Measurements from ENCODE around the gene SYNGR3.
"Not testable (repeated sequence)": the region's sequence is repeated elsewhere in the genome, so short reads cannot be mapped to it uniquely, and the experiment has no call there.

SYNGR3 gene, protein sequence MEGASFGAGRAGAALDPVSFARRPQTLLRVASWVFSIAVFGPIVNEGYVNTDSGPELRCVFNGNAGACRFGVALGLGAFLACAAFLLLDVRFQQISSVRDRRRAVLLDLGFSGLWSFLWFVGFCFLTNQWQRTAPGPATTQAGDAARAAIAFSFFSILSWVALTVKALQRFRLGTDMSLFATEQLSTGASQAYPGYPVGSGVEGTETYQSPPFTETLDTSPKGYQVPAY

DNA sequence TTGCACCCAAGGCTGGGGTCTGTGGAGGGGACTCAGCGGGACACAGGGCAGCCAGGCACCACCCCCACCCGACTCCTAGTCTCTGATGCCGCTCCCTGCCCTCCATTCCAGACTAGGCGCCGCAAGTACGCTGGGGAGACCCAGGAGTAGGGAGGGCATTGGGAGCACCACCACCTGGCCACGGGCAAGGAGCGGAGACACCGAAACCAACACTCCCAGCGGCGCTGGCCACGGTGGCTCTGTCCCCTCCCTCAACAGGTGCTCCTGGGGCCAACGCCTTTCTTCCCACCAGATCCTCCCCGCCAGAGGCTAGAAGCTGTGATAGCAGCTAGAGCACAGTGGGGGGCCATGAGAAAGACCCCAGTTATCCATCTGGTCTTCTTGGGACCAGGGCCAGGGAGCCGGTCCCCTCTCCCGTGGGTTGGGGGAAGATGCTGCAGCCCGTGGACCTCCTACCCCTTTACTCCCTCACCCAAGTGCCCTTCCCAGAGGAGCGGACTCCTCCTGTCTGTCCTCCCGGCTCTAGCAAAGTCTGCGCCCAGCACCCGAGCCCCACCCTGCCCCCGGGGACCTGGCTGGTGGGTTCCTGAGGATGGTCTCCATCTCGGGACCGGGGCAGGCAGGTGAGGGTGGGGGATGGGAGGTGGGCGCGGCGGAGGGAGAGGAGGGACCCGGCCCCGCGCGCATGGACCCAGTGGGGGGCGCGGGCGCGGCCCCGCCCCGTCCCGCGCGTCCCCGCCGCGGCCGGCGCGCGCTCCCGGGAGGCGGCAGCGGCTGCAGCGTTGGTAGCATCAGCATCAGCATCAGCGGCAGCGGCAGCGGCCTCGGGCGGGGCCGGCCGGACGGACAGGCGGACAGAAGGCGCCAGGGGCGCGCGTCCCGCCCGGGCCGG is at the start of gene SYNGR3:
SYNGR3 (plus strand) TSS at position 762 of the 892 bp plus-strand sequence. CDS start 133 bp downstream, outside the sequence.
- DNase-seq (ENCODE audit: low read depth in 2 of 2): no peak

DNA sequence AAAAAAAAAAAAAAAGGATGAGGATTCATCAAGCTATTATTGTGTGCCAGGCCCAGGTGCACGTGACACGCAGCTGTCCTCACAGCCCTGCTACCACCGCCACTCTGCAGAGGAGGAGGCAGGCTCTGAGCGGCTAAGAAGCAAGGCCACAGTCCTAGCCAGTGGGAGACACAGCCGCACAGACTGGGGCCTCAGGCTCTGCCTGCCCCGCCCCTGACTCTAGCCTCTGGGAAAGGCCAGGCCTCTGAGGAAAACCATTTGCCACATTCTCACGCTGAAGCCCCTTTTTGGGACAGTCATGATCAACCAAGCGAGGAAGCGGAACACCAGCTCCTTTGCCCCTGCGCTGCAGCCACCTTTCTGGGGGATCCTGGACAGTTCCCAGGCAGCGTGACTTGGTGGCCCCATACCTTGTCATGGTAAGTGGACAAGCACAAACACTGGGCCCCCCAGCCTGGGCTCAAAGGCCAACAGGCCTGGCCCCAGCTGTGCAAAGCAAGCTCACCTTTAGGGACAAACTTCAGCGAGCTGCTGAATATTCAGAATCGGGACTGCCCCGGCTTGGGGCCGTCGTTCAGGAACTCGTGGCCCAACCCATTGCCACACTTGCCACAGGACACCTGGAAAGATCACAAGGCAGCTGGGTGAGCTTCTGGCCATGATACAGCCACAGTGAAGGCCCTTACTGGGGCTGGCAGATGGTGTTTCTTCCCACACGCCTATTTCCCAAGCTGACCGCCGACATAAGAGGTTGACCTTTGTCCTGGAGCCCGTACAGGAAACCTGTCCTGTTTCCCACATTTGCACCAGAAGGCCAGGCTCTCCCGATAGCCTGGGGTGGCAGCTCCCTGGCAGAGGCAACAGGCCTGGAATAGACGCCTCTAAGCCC is 49.3 kb upstream of the SYNGR3 start:
- no peak for DNase-seq (ENCODE audit: low read depth in 2 of 2)

- no peak for DNase-seq (ENCODE audit: low read depth in 2 of 2)
Observed at GRCh38 chr16:1941162-1942046, 48.4 kb upstream of the SYNGR3 start.

DNA sequence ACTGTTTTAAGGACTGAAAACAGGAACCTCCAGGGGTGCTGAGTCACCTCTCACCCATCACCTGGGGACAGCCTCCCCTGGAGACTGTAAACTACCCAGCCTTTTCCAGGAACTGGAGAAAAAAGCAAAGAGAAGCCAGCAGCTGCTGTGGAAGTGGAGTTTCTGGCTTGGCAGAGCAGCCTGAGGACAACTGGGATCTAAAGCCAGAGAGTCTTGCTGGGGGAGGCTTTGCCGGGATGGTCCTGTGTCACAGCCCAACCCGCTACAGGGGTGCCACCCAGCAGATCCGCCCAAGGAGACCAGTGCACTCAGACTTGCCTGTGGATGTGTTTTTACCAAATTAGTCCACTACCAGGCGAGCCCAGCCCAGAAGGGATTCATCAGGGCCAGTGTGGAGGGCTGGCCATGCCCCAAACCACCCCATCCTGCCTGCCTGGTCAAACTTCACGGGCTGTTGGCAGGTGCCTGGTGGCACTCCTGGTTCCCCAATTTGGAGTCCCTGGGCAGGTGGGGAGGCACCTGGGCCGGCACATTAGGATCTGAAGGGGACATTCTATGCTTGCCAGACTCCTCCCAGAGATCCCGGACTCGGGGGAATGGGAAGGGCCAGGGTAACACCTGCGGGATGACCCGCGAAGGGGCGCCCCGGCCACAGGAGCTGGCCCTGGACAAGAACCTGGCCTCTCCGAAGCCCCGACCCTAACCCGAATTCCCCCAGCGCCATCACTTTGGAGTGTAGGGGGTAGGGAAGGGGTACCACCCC is 47.5 kb upstream of the SYNGR3 start:
- no peak for DNase-seq (ENCODE audit: low read depth in 2 of 2)

DNA sequence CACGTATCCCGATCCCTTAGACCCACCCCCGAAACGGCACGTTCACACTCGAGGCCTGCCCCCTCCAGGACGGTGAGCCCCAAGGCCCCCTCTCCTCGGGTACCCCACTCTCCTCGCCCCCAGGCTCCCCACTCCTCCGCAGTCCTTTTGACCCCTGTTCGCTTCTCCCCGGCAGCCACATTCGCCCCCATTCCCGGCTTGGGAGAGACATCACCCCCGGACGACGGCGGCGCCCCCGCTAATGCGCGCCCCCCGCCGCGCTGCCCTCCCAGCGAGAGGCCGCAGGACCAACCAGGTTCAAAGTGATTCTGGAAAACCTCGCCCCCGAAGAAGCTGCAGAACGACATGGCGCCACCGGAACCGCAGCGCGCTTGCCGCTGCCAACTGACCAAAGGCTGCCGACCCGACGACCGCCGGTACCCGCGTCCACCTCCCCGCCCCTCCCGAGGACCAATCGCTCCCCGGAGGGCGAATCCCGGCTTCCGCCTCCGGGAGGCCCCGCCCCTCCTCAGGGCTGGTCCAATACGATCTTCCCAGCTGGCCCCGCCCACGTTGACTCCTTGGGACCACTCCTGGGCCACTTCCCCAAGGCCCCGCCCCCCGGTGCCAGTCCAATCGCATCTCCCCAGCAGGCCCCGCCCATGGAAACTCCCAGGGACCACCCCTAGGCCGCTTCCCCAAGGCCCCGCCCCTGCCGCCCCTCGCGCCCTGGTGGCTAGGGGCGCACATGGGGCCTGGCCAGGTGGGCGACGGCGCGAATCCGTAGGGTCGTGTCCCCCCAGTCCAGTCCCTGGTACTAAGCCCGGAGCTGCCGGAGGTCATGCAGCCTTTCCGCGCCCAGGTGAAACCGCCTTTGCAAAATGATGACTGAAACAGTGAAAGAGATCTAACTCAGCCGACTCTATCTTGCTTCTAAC is 46.7 kb upstream of the SYNGR3 start, which contains the start of gene MSRB1:
MSRB1 (minus strand) TSS at position 390 of the 917 bp plus-strand sequence; CDS start at position 347, 43 bp downstream.
- DNase-seq (ENCODE audit: low read depth in 2 of 2): peak; percentile 99 to 100

- no peak for DNase-seq (ENCODE audit: low read depth in 2 of 2)
Observed at GRCh38 chr16:1944612-1945199, 45.1 kb upstream of the SYNGR3 start.

DNA sequence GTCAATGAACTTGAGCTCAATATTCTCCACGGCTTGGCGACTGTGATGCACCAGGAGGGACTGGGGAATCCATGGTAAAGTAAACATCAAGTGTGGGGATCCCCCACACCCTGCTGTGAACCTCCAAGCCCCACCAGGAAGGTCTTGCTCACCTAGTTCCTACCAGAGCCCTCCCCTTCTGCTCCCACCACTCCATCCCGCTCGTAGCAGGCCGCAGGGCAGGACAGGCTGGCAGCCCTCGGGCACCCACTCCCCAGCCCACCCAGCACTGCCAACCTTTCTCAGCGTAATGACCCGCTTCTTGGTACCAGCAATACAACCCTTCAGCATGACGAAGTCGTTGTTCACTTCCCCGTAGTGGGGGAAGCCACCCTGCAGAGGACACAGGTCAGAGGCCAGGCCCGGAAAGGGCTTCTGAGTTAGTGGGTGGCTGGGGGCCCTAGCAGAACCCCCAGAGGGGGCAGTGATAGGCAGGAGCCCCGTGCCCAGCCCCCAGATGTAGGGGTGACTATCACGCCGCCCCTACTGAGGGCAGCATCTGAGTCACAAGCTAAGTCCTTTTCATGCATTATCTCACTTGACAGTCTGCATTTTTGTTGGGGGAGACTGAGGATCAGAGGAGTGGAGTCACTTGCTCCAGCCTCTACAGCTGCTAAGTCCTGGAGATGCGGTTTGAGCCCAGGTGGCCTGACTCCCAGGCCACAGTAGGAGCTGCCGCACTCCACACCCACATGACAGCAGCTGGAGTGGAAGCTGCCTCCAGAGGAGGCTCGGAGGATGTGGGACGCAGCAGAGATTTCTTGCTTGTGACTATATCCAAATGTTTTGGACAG is 44.0 kb upstream of the SYNGR3 start:
- no peak for DNase-seq (ENCODE audit: low read depth in 2 of 2)

- no peak for DNase-seq (ENCODE audit: low read depth in 2 of 2)
Observed at GRCh38 chr16:1946495-1947368, 43.0 kb upstream of the SYNGR3 start.

DNA sequence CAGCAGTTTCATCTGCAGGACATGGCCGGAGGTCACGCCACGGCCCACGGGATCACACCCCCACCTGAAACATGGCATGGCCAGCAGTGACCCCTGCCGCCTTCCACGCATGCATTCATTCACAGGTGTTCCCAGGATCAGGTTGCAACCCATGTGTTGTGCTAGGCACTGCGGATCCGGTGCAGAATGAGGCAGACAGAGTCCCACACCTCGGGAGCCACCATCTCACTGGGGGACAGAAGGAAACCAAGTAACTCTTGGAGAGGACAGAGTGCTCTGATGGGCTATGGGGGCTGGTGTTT is 42.5 kb upstream of the SYNGR3 start:
- DNase-seq (ENCODE audit: low read depth in 2 of 2): no peak

- no peak for DNase-seq (ENCODE audit: low read depth in 2 of 2)
Observed at GRCh38 chr16:1949507-1949906, 40.3 kb upstream of the SYNGR3 start.

DNA sequence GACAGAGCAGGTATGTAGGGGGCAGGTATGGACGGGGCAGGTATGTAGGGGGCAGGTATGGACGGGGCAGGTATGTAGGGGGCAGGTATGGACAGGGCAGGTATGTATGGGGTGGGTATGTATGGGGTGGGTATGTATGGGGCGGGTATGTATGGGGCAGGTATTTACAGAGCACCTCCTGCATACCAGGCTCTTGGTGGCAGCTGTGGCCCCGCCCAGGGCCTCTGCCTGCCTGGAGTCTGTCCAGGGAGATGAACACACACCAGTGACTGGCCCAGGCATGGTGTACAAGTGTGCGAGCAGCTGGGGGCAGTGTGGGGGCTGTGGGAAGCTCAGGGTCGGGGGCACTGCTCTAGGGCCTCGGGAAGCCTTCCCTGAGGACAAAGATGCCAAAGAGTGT is 39.7 kb upstream of the SYNGR3 start:
- no peak for DNase-seq (ENCODE audit: low read depth in 2 of 2)

DNA sequence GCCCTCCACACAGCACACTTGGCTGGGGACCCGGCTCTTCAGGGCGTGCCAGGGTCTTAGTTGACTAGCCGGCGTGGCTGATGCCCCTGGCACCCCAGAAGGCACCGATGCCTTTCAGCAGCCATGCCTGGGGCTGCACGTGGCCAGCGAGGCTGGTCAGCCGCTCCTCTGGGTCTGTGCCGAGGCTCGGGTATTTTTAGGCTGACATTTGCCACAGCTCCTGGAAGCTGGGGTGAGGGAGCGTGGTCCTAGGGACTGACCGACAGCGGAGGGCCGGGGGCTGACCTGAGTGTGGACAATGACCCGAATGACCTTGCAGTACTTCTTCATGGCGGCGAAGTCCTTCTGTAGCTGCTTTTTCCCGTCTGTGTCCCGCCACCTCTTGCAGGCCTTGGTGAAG is 39.2 kb upstream of the SYNGR3 start:
- no peak for DNase-seq (ENCODE audit: low read depth in 2 of 2)

GRCh38 chr16:1953734-1954133 is 36.0 kb upstream of the SYNGR3 start:
- no peak for DNase-seq (ENCODE audit: low read depth in 2 of 2)

DNA sequence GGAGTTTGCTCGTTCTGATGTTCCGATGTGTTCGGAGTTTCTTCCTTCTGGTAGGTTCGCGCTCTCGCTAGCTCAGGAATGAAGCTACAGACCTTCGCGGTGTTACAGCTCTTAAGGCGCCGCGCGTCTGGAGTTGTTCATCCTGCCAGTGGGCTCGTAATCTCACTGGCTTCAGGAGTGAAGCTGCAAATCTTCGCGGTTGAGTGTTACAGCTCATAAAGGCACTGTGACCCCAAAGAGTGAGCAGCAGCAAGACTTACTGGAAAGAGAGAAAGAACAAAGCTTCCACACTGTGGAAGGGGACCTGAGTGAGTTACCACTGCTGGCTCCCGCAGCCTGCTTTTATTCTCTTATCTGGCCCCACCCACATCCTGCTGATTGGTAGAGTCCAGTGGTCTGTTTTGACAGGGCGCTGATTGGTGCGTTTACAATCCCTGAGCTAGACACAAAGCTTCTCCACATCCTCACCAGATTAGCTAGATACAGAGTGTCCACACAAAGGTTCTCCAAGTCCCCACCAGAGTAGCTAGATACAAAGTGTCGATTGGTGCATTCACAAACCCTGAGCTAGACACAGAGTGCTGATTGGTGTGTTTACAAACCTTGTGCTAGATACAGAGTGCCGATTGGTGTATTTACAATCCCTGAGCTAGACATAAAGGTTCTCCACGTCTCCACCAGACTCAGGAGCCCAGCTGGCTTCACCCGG is 32.2 kb upstream of the SYNGR3 start:
- not testable (repeated sequence) for DNase-seq (ENCODE audit: low read depth in 2 of 2)

GRCh38 chr16:1958143-1958491 is 31.7 kb upstream of the SYNGR3 start:
- DNase-seq (ENCODE audit: low read depth in 2 of 2): not testable (repeated sequence)

GRCh38 chr16:1958715-1959268 is 31.0 kb upstream of the SYNGR3 start:
- no peak for DNase-seq (ENCODE audit: low read depth in 2 of 2)

All from activated CD4-positive, alpha-beta T cell treated with anti-CD3 and anti-CD28 coated beads for 24 hours (primary cell).